HG03521 (cell line): ENCODE results near the gene PDE11A.

Experiments
- ATAC-seq: cut with Tn5 transposase; IDR thresholded peaks from one replicate; pipeline ENCODE4 v1.9.1; 2021; ENCODE audit warnings: mild to moderate bottlenecking, moderate library complexity; ENCODE audit not compliant: unreplicated experiment

PDE11A gene

GRCh38 chr2:177930916-177931315 lies 141.7 kb downstream of the PDE11A start:
- no peak for ATAC-seq

GRCh38 chr2:177929662-177930522 lies 142.7 kb downstream of the PDE11A start:
- ATAC-seq: no peak

GRCh38 chr2:177923323-177923722 lies 149.3 kb downstream of the PDE11A start:
- no peak for ATAC-seq

GRCh38 chr2:177921726-177922125 lies 150.9 kb downstream of the PDE11A start:
- no peak for ATAC-seq

GRCh38 chr2:177917169-177917568 lies 155.4 kb downstream of the PDE11A start:
- ATAC-seq: no peak

- ATAC-seq: no peak
These were observed 156.2 kb downstream of the PDE11A start for GRCh38 chr2:177916342-177916741.

- no peak for ATAC-seq
These were observed 158.3 kb downstream of the PDE11A start for GRCh38 chr2:177914247-177914646.

- ATAC-seq: no peak
These were observed 162.6 kb downstream of the PDE11A start for GRCh38 chr2:177909962-177910361.

- no peak for ATAC-seq
These were observed 163.8 kb downstream of the PDE11A start for GRCh38 chr2:177908824-177909223.

GRCh38 chr2:177908182-177908581 lies 164.4 kb downstream of the PDE11A start:
- ATAC-seq: no peak

- peak; percentile 95 for ATAC-seq
These were observed 166.4 kb downstream of the PDE11A start for GRCh38 chr2:177906041-177906718.

GRCh38 chr2:177905640-177906039 lies 166.9 kb downstream of the PDE11A start:
- no peak for ATAC-seq

- ATAC-seq: no peak
These were observed 170.0 kb downstream of the PDE11A start for GRCh38 chr2:177902395-177903163.

GRCh38 chr2:177900082-177900481 lies 172.5 kb downstream of the PDE11A start:
- no peak for ATAC-seq

- no peak for ATAC-seq
These were observed 175.3 kb downstream of the PDE11A start for GRCh38 chr2:177897278-177897677.

GRCh38 chr2:177896587-177896986 lies 176.0 kb downstream of the PDE11A start:
- ATAC-seq: no peak

GRCh38 chr2:177894546-177894945 lies 178.0 kb downstream of the PDE11A start:
- ATAC-seq: no peak

- ATAC-seq: no peak
These were observed 178.7 kb downstream of the PDE11A start for GRCh38 chr2:177893880-177894279.

- ATAC-seq: no peak
These were observed 181.0 kb downstream of the PDE11A start for GRCh38 chr2:177891533-177891932.

GRCh38 chr2:177889818-177890460 lies 182.6 kb downstream of the PDE11A start:
- ATAC-seq: no peak

GRCh38 chr2:177888581-177888980 lies 184.0 kb downstream of the PDE11A start:
- ATAC-seq: no peak
